ENCODE measurements around the gene GSTT2. TPM values are rescaled to one million over a fixed set of nuclear protein-coding genes. Genes with fewer than 3 reads are reported as not detected.

The GSTT2 gene
- total RNA-seq, 1 donor from 2014 or later, result 0.42 TPM

- no peak for DNase-seq
- intact Hi-C loops (cut with micrococcal nuclease), result no loop called here
- no peak for ATAC-seq
Observed at GRCh38 chr22:24006207-24006913, 26.4 kb downstream of the GSTT2 start.

GRCh38 chr22:24006914-24007214 is 26.9 kb downstream of the GSTT2 start:
- intact Hi-C loops (cut with micrococcal nuclease), result no loop called here
- DNase-seq (no peak), ATAC-seq (no peak)

GRCh38 chr22:24007253-24008021 is 27.5 kb downstream of the GSTT2 start:
- no peak for ATAC-seq
- no peak for DNase-seq
- intact Hi-C loops (cut with micrococcal nuclease), result no loop called here

- ATAC-seq (no peak), DNase-seq (no peak)
- intact Hi-C loops (cut with micrococcal nuclease), result no loop called here
Observed at GRCh38 chr22:24008022-24008283, 28.0 kb downstream of the GSTT2 start.

- intact Hi-C loops (cut with micrococcal nuclease), result no loop called here
- ATAC-seq (no peak), DNase-seq (no peak)
Observed at GRCh38 chr22:24008381-24009226, 28.7 kb downstream of the GSTT2 start.

- no peak for ATAC-seq
- intact Hi-C loops (cut with micrococcal nuclease), result no loop called here
Observed at GRCh38 chr22:24009227-24010017, 29.5 kb downstream of the GSTT2 start.

GRCh38 chr22:24010018-24010391 is 30.1 kb downstream of the GSTT2 start:
- no peak for DNase-seq
- intact Hi-C loops (cut with micrococcal nuclease), result no loop called here
- ATAC-seq, result no peak

More at GRCh38 chr22:24009227-24010017, 29.5 kb downstream of the GSTT2 start:
- DNase-seq, result no peak

- intact Hi-C loops (cut with micrococcal nuclease), result no loop called here
- ATAC-seq (no peak), DNase-seq (no peak)
Observed at GRCh38 chr22:24011735-24012068, 31.8 kb downstream of the GSTT2 start.

- no peak for ATAC-seq
- no peak for DNase-seq
- intact Hi-C loops (cut with micrococcal nuclease), result no loop called here
Observed at GRCh38 chr22:24016156-24016555, 36.2 kb downstream of the GSTT2 start.

- ATAC-seq (no peak), DNase-seq (no peak)
- intact Hi-C loops (cut with micrococcal nuclease), result no loop called here
Observed at GRCh38 chr22:24021304-24021703, 41.4 kb downstream of the GSTT2 start.

- ATAC-seq, result no peak
- DNase-seq, result no peak
- intact Hi-C loops (cut with micrococcal nuclease), result no loop called here
Observed at GRCh38 chr22:24023204-24023789, 43.4 kb downstream of the GSTT2 start.

- ATAC-seq, result no peak
- intact Hi-C loops (cut with micrococcal nuclease), result no loop called here
- no peak for DNase-seq
Observed at GRCh38 chr22:24024354-24024753, 44.4 kb downstream of the GSTT2 start.

GRCh38 chr22:24025475-24025874 is 45.5 kb downstream of the GSTT2 start:
- DNase-seq, result no peak
- intact Hi-C loops (cut with micrococcal nuclease), result no loop called here

GRCh38 chr22:24026056-24026455 is 46.1 kb downstream of the GSTT2 start:
- no peak for DNase-seq
- ATAC-seq, result no peak

More at GRCh38 chr22:24025475-24025874, 45.5 kb downstream of the GSTT2 start:
- no peak for ATAC-seq

GRCh38 chr22:24026733-24027132 is 46.8 kb downstream of the GSTT2 start:
- intact Hi-C loops (cut with micrococcal nuclease), result no loop called here
- DNase-seq, result no peak

More at GRCh38 chr22:24026056-24026455, 46.1 kb downstream of the GSTT2 start:
- intact Hi-C loops (cut with micrococcal nuclease), result no loop called here

GRCh38 chr22:24027389-24027975 is 47.5 kb downstream of the GSTT2 start:
- peak; percentile 66 for ATAC-seq
- intact Hi-C loops (cut with micrococcal nuclease), result no loop called here
- DNase-seq, result no peak

More at GRCh38 chr22:24026733-24027132, 46.8 kb downstream of the GSTT2 start:
- no peak for ATAC-seq

GRCh38 chr22:24027991-24028390 is 48.1 kb downstream of the GSTT2 start:
- intact Hi-C loops (cut with micrococcal nuclease), result no loop called here
- no peak for ATAC-seq
- DNase-seq, result no peak

- intact Hi-C loops (cut with micrococcal nuclease), result no loop called here
- DNase-seq, result no peak
- ATAC-seq, result no peak
Observed at GRCh38 chr22:24028533-24028932, 48.6 kb downstream of the GSTT2 start.

- ATAC-seq (no peak), DNase-seq (no peak)
- intact Hi-C loops (cut with micrococcal nuclease), result no loop called here
Observed at GRCh38 chr22:24029304-24029703, 49.4 kb downstream of the GSTT2 start.

All from left ventricle myocardium superior (tissue), 1 donor.